ENCODE measurements around the gene TUBGCP6.
A peak's percentile ranks its signal among the peaks of the same experiment; 100 is the strongest.

TUBGCP6 gene

GRCh38 chr22:50271519-50271970 lies 26.7 kb upstream of the TUBGCP6 start:
- DNase-seq (ENCODE audit: low read depth, low spot score) = no peak
- POLR2A ChIA-PET = interaction anchor here (0.5 to 1.3 kb wide), 4 partner anchors 11 to 216 kb away, joined by 3 to 7 read pairs (median 3); no protein-coding TSS in a partner anchor
- CTCF ChIA-PET = interaction anchor here (1.0 to 4.9 kb wide), 9 partner anchors 10 to 70 kb away, joined by 3 to 31 read pairs (median 4); no protein-coding TSS in a partner anchor
- peak overlapping the region; percentile 58 for H3K4me3 ChIP-seq (ENCODE audit: low read depth, low read length)
- TF ChIP-seq CTCF (IDR thresholded peaks at IDR 0.05; ENCODE audit: insufficient read depth, low read length, missing control alignments) = peak; percentile 49

- no peak for DNase-seq (ENCODE audit: low read depth, low spot score)
- H3K4me3 ChIP-seq (ENCODE audit: low read depth, low read length) = peak overlapping the region; percentile 58
- no peak for TF ChIP-seq CTCF (IDR thresholded peaks at IDR 0.05; ENCODE audit: insufficient read depth, low read length, missing control alignments)
- CTCF ChIA-PET = interaction anchor here (1.0 to 4.9 kb wide), 6 partner anchors 11 to 71 kb away, joined by 3 to 31 read pairs (median 5); no protein-coding TSS in a partner anchor
- POLR2A ChIA-PET = interaction anchor here (0.5 to 1.3 kb wide), 4 partner anchors 10 to 216 kb away, joined by 3 to 7 read pairs (median 3); no protein-coding TSS in a partner anchor
Observed at GRCh38 chr22:50270666-50271394, 26.0 kb upstream of the TUBGCP6 start.

GRCh38 chr22:50269970-50270665 lies 25.3 kb upstream of the TUBGCP6 start, which contains the start of gene MAPK11:
Gene MAPK11 (minus strand): TSS chr22:50270380. CDS start chr22:50270292, 88 bp downstream.
- peak within 1 kb of the TSS; percentile 58 for H3K4me3 ChIP-seq (ENCODE audit: low read depth, low read length)
- no peak for TF ChIP-seq CTCF (IDR thresholded peaks at IDR 0.05; ENCODE audit: insufficient read depth, low read length, missing control alignments)
- no peak for DNase-seq (ENCODE audit: low read depth, low spot score)
- ChIA-PET POLR2A (interaction anchor here (1.0 kb wide), 1 partner anchor 20 kb away, joined by 3 read pairs; no protein-coding TSS in a partner anchor), CTCF (interaction anchor here (1.2 to 4.9 kb wide), 4 partner anchors 12 to 71 kb away, joined by 3 to 31 read pairs (median 4); no protein-coding TSS in a partner anchor)

GRCh38 chr22:50269573-50269969 lies 24.7 kb upstream of the TUBGCP6 start:
- no peak for TF ChIP-seq CTCF (IDR thresholded peaks at IDR 0.05; ENCODE audit: insufficient read depth, low read length, missing control alignments)
- POLR2A ChIA-PET = interaction anchor here (0.8 to 1.0 kb wide), 2 partner anchors 18 to 19 kb away, joined by 3 to 6 read pairs; partner anchors contain the start of gene HDAC10
- H3K4me3 ChIP-seq (ENCODE audit: low read depth, low read length) = peak overlapping the region; percentile 58
- DNase-seq (ENCODE audit: low read depth, low spot score) = no peak
- CTCF ChIA-PET = interaction anchor here (1.2 to 4.9 kb wide), 3 partner anchors 12 to 72 kb away, joined by 4 to 31 read pairs (median 4); no protein-coding TSS in a partner anchor

GRCh38 chr22:50268655-50269113 lies 23.9 kb upstream of the TUBGCP6 start:
- no peak overlapping the region for H3K4me3 ChIP-seq (ENCODE audit: low read depth, low read length)
- POLR2A ChIA-PET = interaction anchor here (0.8 kb wide), 1 partner anchor 18 kb away, joined by 6 read pairs; the partner anchor contains the start of gene HDAC10
- CTCF ChIA-PET = interaction anchor here (3.2 kb wide), 1 partner anchor 73 kb away, joined by 12 read pairs; no protein-coding TSS in a partner anchor
- DNase-seq (ENCODE audit: low read depth, low spot score) = no peak
- no peak for TF ChIP-seq CTCF (IDR thresholded peaks at IDR 0.05; ENCODE audit: insufficient read depth, low read length, missing control alignments)
